Nephron progenitor cell (in vitro differentiated cells): ENCODE measurements around the gene TAF1.

Experiments
- DNase-seq: peaks from one replicate; pipeline ENCODE4 v3.0.0; 2021
- H3K27ac Mint-ChIP-seq: 2 replicates; pipeline ENCODE4 v1.8.0; 2021; ENCODE audit warnings: mild to moderate bottlenecking, moderate library complexity, mixed read lengths
- H3K27me3 Mint-ChIP-seq: 2 replicates; pipeline ENCODE4 v1.8.0; 2021; ENCODE audit warnings: mild to moderate bottlenecking, low read depth, mixed read lengths; ENCODE audit not compliant: poor library complexity
- H3K36me3 Mint-ChIP-seq: 2 replicates; pipeline ENCODE4 v1.8.0; 2021; ENCODE audit warnings: low read depth, mixed read lengths
- H3K4me1 Mint-ChIP-seq: 2 replicates; pipeline ENCODE4 v1.8.0; 2021; ENCODE audit warnings: mixed read lengths
- H3K4me3 Mint-ChIP-seq: 2 replicates; pipeline ENCODE4 v1.8.0; 2021; ENCODE audit warnings: mild to moderate bottlenecking, moderate library complexity, mixed read lengths
- H3K9me3 Mint-ChIP-seq: 2 replicates; pipeline ENCODE4 v1.8.0; 2021; ENCODE audit warnings: mild to moderate bottlenecking, moderate library complexity, mixed read lengths
- TF ChIP-seq, protein P1 (sequence below): fragments of 200-600 bp; sonication (generic); IDR thresholded peaks from 2 replicates; pipeline ENCODE4 v1.5.0; 2021; ENCODE audit warnings: antibody characterized with exemption

TAF1 gene

DNA sequence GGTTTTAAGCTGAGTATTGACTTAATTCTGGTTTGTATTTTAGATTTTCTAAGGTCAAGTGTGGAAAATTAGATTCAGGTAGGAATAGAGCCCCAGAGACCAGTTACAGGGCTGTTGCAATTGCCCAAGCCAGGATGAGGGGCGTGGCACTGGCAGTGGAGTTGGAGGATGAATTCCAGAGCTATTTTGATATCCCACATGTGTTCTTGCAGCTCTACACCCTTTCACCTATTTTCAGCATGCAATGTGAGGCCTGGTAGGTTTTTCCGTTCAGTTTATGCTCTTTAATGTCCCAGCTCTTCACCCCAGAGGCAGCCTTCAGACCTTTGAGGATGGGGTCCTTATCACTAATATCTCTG is 148.9 kb downstream of the TAF1 start:
- Mint-ChIP-seq H3K9me3 (peaks cover 43% of the 10 kb centered on the region), H3K27ac (no peak overlapping the region), H3K36me3 (no peaks in the 10 kb centered on the region), H3K27me3 (no peaks in the 10 kb centered on the region), H3K4me3 (no peak overlapping the region), H3K4me1 (no peaks in the 10 kb centered on the region)
- TF ChIP-seq, protein P1, sequence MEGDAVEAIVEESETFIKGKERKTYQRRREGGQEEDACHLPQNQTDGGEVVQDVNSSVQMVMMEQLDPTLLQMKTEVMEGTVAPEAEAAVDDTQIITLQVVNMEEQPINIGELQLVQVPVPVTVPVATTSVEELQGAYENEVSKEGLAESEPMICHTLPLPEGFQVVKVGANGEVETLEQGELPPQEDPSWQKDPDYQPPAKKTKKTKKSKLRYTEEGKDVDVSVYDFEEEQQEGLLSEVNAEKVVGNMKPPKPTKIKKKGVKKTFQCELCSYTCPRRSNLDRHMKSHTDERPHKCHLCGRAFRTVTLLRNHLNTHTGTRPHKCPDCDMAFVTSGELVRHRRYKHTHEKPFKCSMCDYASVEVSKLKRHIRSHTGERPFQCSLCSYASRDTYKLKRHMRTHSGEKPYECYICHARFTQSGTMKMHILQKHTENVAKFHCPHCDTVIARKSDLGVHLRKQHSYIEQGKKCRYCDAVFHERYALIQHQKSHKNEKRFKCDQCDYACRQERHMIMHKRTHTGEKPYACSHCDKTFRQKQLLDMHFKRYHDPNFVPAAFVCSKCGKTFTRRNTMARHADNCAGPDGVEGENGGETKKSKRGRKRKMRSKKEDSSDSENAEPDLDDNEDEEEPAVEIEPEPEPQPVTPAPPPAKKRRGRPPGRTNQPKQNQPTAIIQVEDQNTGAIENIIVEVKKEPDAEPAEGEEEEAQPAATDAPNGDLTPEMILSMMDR: no peak
- no peak for DNase-seq
